ENCODE data around the gene ACTR3C.

GRCh38 chr7:150313870-150314269 lies 9.5 kb downstream of the ACTR3C start:
- TF ChIP-seq, protein P1, sequence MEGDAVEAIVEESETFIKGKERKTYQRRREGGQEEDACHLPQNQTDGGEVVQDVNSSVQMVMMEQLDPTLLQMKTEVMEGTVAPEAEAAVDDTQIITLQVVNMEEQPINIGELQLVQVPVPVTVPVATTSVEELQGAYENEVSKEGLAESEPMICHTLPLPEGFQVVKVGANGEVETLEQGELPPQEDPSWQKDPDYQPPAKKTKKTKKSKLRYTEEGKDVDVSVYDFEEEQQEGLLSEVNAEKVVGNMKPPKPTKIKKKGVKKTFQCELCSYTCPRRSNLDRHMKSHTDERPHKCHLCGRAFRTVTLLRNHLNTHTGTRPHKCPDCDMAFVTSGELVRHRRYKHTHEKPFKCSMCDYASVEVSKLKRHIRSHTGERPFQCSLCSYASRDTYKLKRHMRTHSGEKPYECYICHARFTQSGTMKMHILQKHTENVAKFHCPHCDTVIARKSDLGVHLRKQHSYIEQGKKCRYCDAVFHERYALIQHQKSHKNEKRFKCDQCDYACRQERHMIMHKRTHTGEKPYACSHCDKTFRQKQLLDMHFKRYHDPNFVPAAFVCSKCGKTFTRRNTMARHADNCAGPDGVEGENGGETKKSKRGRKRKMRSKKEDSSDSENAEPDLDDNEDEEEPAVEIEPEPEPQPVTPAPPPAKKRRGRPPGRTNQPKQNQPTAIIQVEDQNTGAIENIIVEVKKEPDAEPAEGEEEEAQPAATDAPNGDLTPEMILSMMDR (conservative IDR thresholded peaks at IDR 0.05 in 1 of 2, IDR thresholded peaks at IDR 0.05 in 1 of 2; ENCODE audit: low read depth in 1 of 2, low read length in 2 of 2), result no peak
- no peak for TF ChIP-seq EZH2 (IDR thresholded peaks at IDR 0.05; ENCODE audit: low read length, missing control alignments)

Measured in fibroblast of lung (primary cell).